ENCODE data around the gene KRT10. TPM values are rescaled to one million over a fixed set of nuclear protein-coding genes. Genes with fewer than 3 reads are reported as not detected.

Gene KRT10
- polyA plus RNA-seq, 1 donor (not counting 4 experiments of a cell fraction or from before 2014, with no cell fraction given), result 67.9 TPM

GRCh38 chr17:40791111-40791510 is 31.3 kb downstream of the KRT10 start:
- Histone ChIP-seq H3K27ac (ENCODE audit: control insufficient read depth, insufficient read depth, low read length) (no peak overlapping the region), H2AFZ (ENCODE audit: control insufficient read depth, low read length) (no peak overlapping the region), H3K4me1 (ENCODE audit: control insufficient read depth, extremely low read depth, insufficient read depth, low read length) (no peaks in the 10 kb centered on the region), H3K4me3 (ENCODE audit: control insufficient read depth in 2 of 3, extremely low read depth in 1 of 3, insufficient read depth in 2 of 3, low read depth in 1 of 3, low read length in 3 of 3) (no peak overlapping the region), H3K4me2 (ENCODE audit: control insufficient read depth, extremely low read depth, insufficient read depth, low read depth, low read length) (no peak overlapping the region), H3K9me1 (ENCODE audit: control insufficient read depth, extremely low read depth, insufficient read depth, low read length) (no peaks in the 10 kb centered on the region), H3K79me2 (ENCODE audit: control insufficient read depth, insufficient read depth, low read length) (no peaks in the 10 kb centered on the region), H3K36me3 (ENCODE audit: control insufficient read depth in 2 of 2, extremely low read depth in 1 of 2, insufficient read depth in 2 of 2, low read length in 2 of 2) (no peaks in the 10 kb centered on the region), H4K20me1 (ENCODE audit: control insufficient read depth, extremely low read depth, insufficient read depth, low read length) (no peaks in the 10 kb centered on the region), H3K27me3 (ENCODE audit: control insufficient read depth, extremely low read depth, insufficient read depth, low read length) (peaks cover 16% of the 10 kb centered on the region), H3K9ac (ENCODE audit: control insufficient read depth, extremely low read depth, insufficient read depth, low read length) (no peak overlapping the region), H3K9me3 (ENCODE audit: control insufficient read depth, low read depth, low read length) (no peaks in the 10 kb centered on the region)
- DNase-seq (ENCODE audit: low read depth, low spot score) (no peak), FAIRE-seq (no peak)
- no peak for TF ChIP-seq CTCF (optimal IDR thresholded peaks at IDR 0.05 in 1 of 3, IDR thresholded peaks at IDR 0.05 in 1 of 3, conservative IDR thresholded peaks at IDR 0.05 in 1 of 3; ENCODE audit: extremely low read depth in 1 of 3, insufficient read depth in 2 of 3, low read length in 3 of 3)
- no peak for TF ChIP-seq EZH2 (IDR thresholded peaks at IDR 0.05; ENCODE audit: low read length)
- dilution Hi-C loops (cut with MboI; ENCODE audit: extremely low pct_ligation_motif_present, low sequenced_read_pairs), result no loop called here

GRCh38 chr17:40782450-40782849 is 40.0 kb downstream of the KRT10 start, which contains the start of gene KRT27:
Gene KRT27 (minus strand): TSS chr17:40782550. CDS start chr17:40782493, 57 bp downstream.
- Histone ChIP-seq H4K20me1 (ENCODE audit: control insufficient read depth, extremely low read depth, insufficient read depth, low read length) (no peaks in the 10 kb centered on the region), H3K27me3 (ENCODE audit: control insufficient read depth, extremely low read depth, insufficient read depth, low read length) (no peaks in the 10 kb centered on the region), H3K9ac (ENCODE audit: control insufficient read depth, extremely low read depth, insufficient read depth, low read length) (no peak within 1 kb of the TSS), H3K4me2 (ENCODE audit: control insufficient read depth, extremely low read depth, insufficient read depth, low read depth, low read length) (no peak within 1 kb of the TSS), H3K9me3 (ENCODE audit: control insufficient read depth, low read depth, low read length) (no peaks in the 10 kb centered on the region), H2AFZ (ENCODE audit: control insufficient read depth, low read length) (no peak within 1 kb of the TSS), H3K9me1 (ENCODE audit: control insufficient read depth, extremely low read depth, insufficient read depth, low read length) (no peaks in the 10 kb centered on the region), H3K27ac (ENCODE audit: control insufficient read depth, insufficient read depth, low read length) (no peak within 1 kb of the TSS), H3K79me2 (ENCODE audit: control insufficient read depth, insufficient read depth, low read length) (no peaks in the 10 kb centered on the region), H3K36me3 (ENCODE audit: control insufficient read depth in 2 of 2, extremely low read depth in 1 of 2, insufficient read depth in 2 of 2, low read length in 2 of 2) (no peaks in the 10 kb centered on the region), H3K4me3 (ENCODE audit: control insufficient read depth in 2 of 3, extremely low read depth in 1 of 3, insufficient read depth in 2 of 3, low read depth in 1 of 3, low read length in 3 of 3) (no peak within 1 kb of the TSS), H3K4me1 (ENCODE audit: control insufficient read depth, extremely low read depth, insufficient read depth, low read length) (peaks cover 4% of the 10 kb centered on the region)
- FAIRE-seq (no peak), DNase-seq (ENCODE audit: low read depth, low spot score) (no peak)
- TF ChIP-seq CTCF (optimal IDR thresholded peaks at IDR 0.05 in 1 of 3, IDR thresholded peaks at IDR 0.05 in 1 of 3, conservative IDR thresholded peaks at IDR 0.05 in 1 of 3; ENCODE audit: extremely low read depth in 1 of 3, insufficient read depth in 2 of 3, low read length in 3 of 3), result no peak
- no peak for TF ChIP-seq EZH2 (IDR thresholded peaks at IDR 0.05; ENCODE audit: low read length)
- dilution Hi-C loops (cut with MboI; ENCODE audit: extremely low pct_ligation_motif_present, low sequenced_read_pairs), result no loop called here

Data from keratinocyte (primary cell).